Osteocyte (in vitro differentiated cells): Measurements from ENCODE around the gene CRYM. TPM values are rescaled to one million over a fixed set of nuclear protein-coding genes. Genes with fewer than 3 reads are reported as not detected.
"Not testable (repeated sequence)": the region's sequence is repeated elsewhere in the genome, so short reads cannot be mapped to it uniquely, and the experiment has no call there.

Experiments
- DNase-seq: peaks from one replicate; pipeline ENCODE4 v3.0.0; 2021; ENCODE audit warnings: mixed read lengths; ENCODE audit not compliant: unreplicated experiment; ENCODE audit errors: extremely low spot score
- H3K27ac Mint-ChIP-seq: one replicate; pipeline ENCODE4 v1.8.0; 2021; ENCODE audit warnings: mild to moderate bottlenecking, mixed read lengths; ENCODE audit not compliant: unreplicated experiment
- H3K27me3 Mint-ChIP-seq: one replicate; pipeline ENCODE4 v1.8.0; 2021; ENCODE audit warnings: mixed read lengths; ENCODE audit not compliant: unreplicated experiment
- H3K36me3 Mint-ChIP-seq: one replicate; pipeline ENCODE4 v1.8.0; 2021; ENCODE audit warnings: mixed read lengths; ENCODE audit not compliant: unreplicated experiment
- H3K4me1 Mint-ChIP-seq: one replicate; pipeline ENCODE4 v1.8.0; 2021; ENCODE audit warnings: mixed read lengths; ENCODE audit not compliant: unreplicated experiment
- H3K4me3 Mint-ChIP-seq: one replicate; pipeline ENCODE4 v1.8.0; 2021; ENCODE audit warnings: mild to moderate bottlenecking, moderate library complexity, mixed read lengths; ENCODE audit not compliant: unreplicated experiment
- H3K9me3 Mint-ChIP-seq: one replicate; pipeline ENCODE4 v1.8.0; 2021; ENCODE audit warnings: mixed read lengths; ENCODE audit not compliant: unreplicated experiment
- total RNA-seq: library from RNA; stranded (reverse); gene quantifications from 2 replicates; pipeline ENCODE4 v1.2.1, GENCODE V29; 2021
- TF ChIP-seq, protein P1 (sequence below): fragments of 200-600 bp; sonication (generic); IDR thresholded peaks from 2 replicates; pipeline ENCODE4 v1.5.0; 2021; ENCODE audit warnings: antibody characterized with exemption, mild to moderate bottlenecking, moderate library complexity

CRYM gene
- total RNA-seq, 1 donor from 2014 or later: not detected

DNA sequence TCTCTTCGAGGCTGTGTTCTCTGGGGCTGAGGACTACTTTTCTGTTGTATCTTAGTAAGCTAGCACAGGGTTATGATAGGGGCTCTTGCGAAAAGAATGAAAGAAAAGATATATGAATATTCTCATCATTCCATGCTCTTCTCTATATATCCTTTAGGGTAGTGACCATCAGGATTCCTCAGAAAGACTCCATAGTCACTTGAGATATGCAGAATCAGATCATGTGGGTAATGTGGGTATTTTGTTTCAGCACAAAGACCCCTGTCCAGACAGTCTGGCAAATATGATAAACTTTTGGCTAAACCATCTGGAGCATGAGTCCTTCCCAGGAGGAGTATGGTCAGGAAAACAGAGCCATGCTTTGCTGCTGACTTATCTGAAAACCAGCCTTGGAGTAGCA is 21.5 kb downstream of the CRYM start:
- no peak overlapping the region for H3K4me3 Mint-ChIP-seq
- H3K36me3 Mint-ChIP-seq: no peaks in the 10 kb centered on the region
- H3K27me3 Mint-ChIP-seq: peaks cover 12% of the 10 kb centered on the region
- TF ChIP-seq, protein P1, sequence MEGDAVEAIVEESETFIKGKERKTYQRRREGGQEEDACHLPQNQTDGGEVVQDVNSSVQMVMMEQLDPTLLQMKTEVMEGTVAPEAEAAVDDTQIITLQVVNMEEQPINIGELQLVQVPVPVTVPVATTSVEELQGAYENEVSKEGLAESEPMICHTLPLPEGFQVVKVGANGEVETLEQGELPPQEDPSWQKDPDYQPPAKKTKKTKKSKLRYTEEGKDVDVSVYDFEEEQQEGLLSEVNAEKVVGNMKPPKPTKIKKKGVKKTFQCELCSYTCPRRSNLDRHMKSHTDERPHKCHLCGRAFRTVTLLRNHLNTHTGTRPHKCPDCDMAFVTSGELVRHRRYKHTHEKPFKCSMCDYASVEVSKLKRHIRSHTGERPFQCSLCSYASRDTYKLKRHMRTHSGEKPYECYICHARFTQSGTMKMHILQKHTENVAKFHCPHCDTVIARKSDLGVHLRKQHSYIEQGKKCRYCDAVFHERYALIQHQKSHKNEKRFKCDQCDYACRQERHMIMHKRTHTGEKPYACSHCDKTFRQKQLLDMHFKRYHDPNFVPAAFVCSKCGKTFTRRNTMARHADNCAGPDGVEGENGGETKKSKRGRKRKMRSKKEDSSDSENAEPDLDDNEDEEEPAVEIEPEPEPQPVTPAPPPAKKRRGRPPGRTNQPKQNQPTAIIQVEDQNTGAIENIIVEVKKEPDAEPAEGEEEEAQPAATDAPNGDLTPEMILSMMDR: no peak
- H3K4me1 Mint-ChIP-seq: no peaks in the 10 kb centered on the region
- DNase-seq: no peak
- no peaks in the 10 kb centered on the region for H3K9me3 Mint-ChIP-seq
- H3K27ac Mint-ChIP-seq: no peak overlapping the region

DNA sequence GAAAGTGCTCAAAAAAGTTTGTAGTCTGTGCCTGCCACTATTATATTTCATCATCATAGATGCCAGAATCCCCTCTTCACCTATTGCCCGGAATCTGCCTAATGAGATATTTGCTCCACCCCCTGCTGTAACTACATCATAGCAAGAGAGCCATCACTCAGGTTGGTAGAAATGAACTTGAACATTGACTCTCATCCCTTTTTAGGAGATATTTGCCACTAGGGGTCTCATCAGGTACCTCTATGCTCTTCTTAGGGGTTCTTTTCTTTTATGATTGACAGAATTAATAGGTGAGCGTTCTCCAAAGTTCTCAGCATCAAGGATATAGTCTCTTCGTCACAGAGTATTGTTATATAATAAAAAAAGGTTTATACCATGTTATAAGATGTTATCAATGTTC is 24.6 kb downstream of the CRYM start:
- Mint-ChIP-seq H3K4me3 (no peak overlapping the region), H3K36me3 (no peaks in the 10 kb centered on the region), H3K27ac (no peak overlapping the region), H3K27me3 (peaks cover 25% of the 10 kb centered on the region), H3K9me3 (no peaks in the 10 kb centered on the region), H3K4me1 (no peaks in the 10 kb centered on the region)
- no peak for DNase-seq
- TF ChIP-seq, protein P1: no peak

DNA sequence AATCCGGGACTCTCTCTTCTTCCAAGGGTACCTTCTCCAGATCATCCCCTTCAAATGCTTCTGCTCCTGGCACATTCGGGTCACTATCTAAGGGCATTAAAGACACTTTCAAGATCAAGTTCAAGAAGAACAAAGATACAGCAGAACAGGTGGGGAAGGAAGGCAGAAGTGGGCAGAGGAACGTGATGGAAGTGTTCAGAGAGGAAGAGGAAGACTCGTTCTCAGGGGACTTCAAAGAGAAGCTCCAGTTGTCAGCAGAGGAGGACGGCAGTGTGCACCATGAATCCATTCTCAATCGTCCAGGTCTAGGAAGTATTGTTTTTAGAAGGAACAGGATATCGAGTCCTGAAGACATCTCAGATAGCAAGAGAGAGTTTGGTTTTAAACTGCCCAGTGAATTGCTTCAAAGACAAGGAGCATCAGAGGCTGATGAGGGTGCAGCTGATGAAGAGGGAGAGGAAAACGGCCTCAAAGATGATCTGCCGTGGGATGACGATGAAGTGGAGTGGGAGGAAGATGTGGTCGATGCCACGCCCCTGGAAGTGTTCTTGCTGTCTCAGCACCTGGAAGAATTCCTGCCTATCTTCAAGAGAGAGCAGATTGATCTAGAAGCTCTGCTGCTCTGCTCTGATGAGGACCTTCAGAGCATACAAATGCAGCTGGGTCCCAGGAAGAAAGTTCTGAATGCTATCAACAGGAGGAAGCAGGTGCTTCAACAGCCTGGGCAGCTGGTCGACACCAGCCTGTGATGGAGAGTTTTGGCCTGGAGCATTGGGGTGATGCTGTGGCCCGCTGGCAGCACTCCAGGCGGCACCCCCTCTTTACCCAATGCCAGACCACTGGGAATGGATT is 27.8 kb downstream of the CRYM start:
- Mint-ChIP-seq H3K27ac (no peak overlapping the region), H3K9me3 (no peaks in the 10 kb centered on the region), H3K4me1 (no peaks in the 10 kb centered on the region), H3K4me3 (no peak overlapping the region), H3K27me3 (peaks cover 28% of the 10 kb centered on the region), H3K36me3 (no peaks in the 10 kb centered on the region)
- DNase-seq: peak; percentile 68
- TF ChIP-seq, protein P1: no peak

DNA sequence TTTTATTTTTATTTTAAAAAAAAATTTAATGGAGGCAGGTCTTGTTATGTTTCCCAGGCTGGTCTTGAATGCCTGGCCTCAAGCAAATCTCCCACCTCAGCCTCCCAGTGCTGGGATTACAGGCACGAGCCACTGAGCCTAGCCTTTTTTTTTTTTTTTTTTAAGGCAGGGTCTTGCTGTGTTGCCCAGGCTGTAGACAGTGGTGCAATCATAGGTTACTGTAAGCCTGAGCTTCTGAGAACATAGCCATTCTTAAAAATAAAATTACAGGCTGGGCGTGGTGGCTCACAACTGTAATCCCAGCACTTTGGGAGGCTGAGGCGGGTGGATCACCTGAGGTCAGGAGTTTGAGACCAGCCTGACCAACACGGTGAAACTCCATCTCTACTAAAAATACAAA is 29.9 kb downstream of the CRYM start:
- H3K9me3 Mint-ChIP-seq, H3K4me1 Mint-ChIP-seq, H3K36me3 Mint-ChIP-seq, H3K4me3 Mint-ChIP-seq, H3K27ac Mint-ChIP-seq: not testable (repeated sequence)
- peaks cover 36% of the 10 kb centered on the region for H3K27me3 Mint-ChIP-seq
- DNase-seq: peak; percentile 11

DNA sequence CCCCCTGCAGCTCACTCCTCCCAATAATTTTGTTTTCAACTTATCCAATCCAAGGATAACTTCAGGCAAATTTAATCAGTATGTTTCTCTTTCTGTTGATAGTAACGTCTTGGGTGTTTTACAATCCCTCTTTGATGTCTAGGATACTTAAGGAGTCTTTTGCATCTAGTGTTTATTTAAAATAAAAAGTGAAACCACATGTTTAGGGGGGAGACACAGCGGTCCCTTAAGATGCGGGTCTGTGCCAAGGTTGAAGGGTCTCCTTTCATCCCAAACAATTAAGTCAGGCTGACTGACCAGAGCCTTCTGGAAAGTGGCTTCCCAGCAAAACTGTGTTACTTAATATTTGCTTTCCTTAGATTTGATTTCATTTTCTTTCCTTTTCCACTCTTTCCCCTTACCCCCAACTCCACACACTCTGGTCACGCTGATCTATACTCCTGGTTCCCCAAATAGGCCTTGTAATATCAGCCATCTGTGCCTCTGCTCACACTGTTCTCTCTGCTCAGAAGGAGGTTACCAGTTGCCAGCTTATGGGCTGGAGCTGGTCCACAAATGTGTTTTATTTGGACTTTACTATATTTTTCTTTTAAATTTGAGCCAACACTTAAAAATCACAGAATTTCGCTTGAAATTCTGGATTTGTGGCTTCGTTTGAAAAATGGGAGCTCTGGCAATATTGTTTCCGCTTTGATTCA is 33.4 kb downstream of the CRYM start:
- TF ChIP-seq, protein P1: no peak
- no peaks in the 10 kb centered on the region for H3K36me3 Mint-ChIP-seq
- H3K4me1 Mint-ChIP-seq: no peaks in the 10 kb centered on the region
- no peaks in the 10 kb centered on the region for H3K9me3 Mint-ChIP-seq
- peaks cover 25% of the 10 kb centered on the region for H3K27me3 Mint-ChIP-seq
- no peak overlapping the region for H3K4me3 Mint-ChIP-seq
- no peak overlapping the region for H3K27ac Mint-ChIP-seq
- peak; percentile 11 for DNase-seq
